Raji (cell line): ENCODE data around the gene DYNLT4.
A peak's percentile ranks its signal among the peaks of the same experiment; 100 is the strongest.

Experiments used
- POLR2A ChIP-seq: IDR thresholded peaks from 2 replicates; pipeline ENCODE4 v1.6.1; 2011; ENCODE audit warnings: low read depth, low read length, control low read depth; ENCODE audit not compliant: insufficient read depth

DYNLT4 gene

GRCh38 chr1:44832056-44832705 is 25.0 kb upstream of the DYNLT4 start:
- no peak for TF ChIP-seq POLR2A

GRCh38 chr1:44831516-44831915 is 24.4 kb upstream of the DYNLT4 start:
- TF ChIP-seq POLR2A: no peak

- TF ChIP-seq POLR2A: no peak
These were observed 23.8 kb upstream of the DYNLT4 start for GRCh38 chr1:44830900-44831304.

- no peak for TF ChIP-seq POLR2A
These were observed 22.6 kb upstream of the DYNLT4 start for GRCh38 chr1:44829506-44830384.

- TF ChIP-seq POLR2A: no peak
These were observed 21.8 kb upstream of the DYNLT4 start for GRCh38 chr1:44828841-44829440.

- no peak for TF ChIP-seq POLR2A
These were observed 21.0 kb upstream of the DYNLT4 start for GRCh38 chr1:44828003-44828651.

GRCh38 chr1:44827197-44828002 is 20.2 kb upstream of the DYNLT4 start:
- TF ChIP-seq POLR2A: no peak

- no peak for TF ChIP-seq POLR2A
These were observed 19.4 kb upstream of the DYNLT4 start for GRCh38 chr1:44826375-44827196.

- TF ChIP-seq POLR2A: no peak
These were observed 15.9 kb upstream of the DYNLT4 start for GRCh38 chr1:44822981-44823451.

GRCh38 chr1:44822131-44822701 is 15.1 kb upstream of the DYNLT4 start:
- TF ChIP-seq POLR2A: no peak

- no peak for TF ChIP-seq POLR2A
These were observed 14.1 kb upstream of the DYNLT4 start for GRCh38 chr1:44821240-44821715.

GRCh38 chr1:44820328-44821239 is 13.4 kb upstream of the DYNLT4 start:
- TF ChIP-seq POLR2A: no peak

- TF ChIP-seq POLR2A: peak; percentile 98
These were observed 12.6 kb upstream of the DYNLT4 start for GRCh38 chr1:44819608-44820327.
